ENCODE data around the gene NPHS1.
"Not testable (repeated sequence)": the region's sequence is repeated elsewhere in the genome, so short reads cannot be mapped to it uniquely, and the experiment has no call there.

Gene NPHS1

DNA sequence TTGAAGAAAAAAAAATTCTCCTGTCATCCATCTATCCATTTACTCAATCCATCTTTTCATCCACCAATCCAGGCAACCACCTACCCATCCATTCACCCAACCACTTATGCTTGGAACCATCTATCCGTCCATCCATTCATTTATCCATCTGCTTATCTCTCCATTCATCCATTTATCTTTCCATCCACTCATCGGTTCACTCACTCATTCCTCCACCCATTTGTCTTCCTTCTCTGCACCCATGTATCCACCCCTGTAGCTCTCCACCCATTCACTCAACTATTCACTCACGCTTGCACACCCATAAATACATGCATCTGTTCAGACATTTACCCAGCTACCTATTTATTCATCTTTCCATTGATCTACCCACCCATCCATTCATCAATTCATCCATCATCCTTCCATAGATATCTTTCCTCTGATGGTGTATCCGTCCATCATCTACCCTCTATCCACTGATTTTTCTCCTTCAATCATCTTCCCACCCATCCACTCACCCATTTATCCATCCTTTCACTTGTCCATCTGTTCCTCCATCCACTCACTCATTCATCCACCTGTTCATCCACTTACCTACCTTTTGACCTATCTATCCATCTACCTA lies 9.5 kb downstream of the NPHS1 start (continued):
- TF ChIP-seq, protein P1, sequence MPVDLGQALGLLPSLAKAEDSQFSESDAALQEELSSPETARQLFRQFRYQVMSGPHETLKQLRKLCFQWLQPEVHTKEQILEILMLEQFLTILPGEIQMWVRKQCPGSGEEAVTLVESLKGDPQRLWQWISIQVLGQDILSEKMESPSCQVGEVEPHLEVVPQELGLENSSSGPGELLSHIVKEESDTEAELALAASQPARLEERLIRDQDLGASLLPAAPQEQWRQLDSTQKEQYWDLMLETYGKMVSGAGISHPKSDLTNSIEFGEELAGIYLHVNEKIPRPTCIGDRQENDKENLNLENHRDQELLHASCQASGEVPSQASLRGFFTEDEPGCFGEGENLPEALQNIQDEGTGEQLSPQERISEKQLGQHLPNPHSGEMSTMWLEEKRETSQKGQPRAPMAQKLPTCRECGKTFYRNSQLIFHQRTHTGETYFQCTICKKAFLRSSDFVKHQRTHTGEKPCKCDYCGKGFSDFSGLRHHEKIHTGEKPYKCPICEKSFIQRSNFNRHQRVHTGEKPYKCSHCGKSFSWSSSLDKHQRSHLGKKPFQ (tag by site-specific recombination; IDR thresholded peaks at IDR 0.05), result no peak
- TF ChIP-seq ZNF707 (tag by site-specific recombination; IDR thresholded peaks at IDR 0.05), result no peak
- no peak for TF ChIP-seq ZNF629 (tag by site-specific recombination; IDR thresholded peaks at IDR 0.05)
- TF ChIP-seq, protein P2, sequence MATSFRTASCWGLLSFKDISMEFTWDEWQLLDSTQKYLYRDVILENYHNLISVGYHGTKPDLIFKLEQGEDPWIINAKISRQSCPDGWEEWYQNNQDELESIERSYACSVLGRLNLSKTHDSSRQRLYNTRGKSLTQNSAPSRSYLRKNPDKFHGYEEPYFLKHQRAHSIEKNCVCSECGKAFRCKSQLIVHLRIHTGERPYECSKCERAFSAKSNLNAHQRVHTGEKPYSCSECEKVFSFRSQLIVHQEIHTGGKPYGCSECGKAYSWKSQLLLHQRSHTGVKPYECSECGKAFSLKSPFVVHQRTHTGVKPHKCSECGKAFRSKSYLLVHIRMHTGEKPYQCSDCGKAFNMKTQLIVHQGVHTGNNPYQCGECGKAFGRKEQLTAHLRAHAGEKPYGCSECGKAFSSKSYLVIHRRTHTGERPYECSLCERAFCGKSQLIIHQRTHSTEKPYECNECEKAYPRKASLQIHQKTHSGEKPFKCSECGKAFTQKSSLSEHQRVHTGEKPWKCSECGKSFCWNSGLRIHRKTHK (tag by site-specific recombination; IDR thresholded peaks at IDR 0.05), result no peak
- TF ChIP-seq ZNF366 (tag by site-specific recombination; conservative IDR thresholded peaks at IDR 0.05), result peak; percentile 98
- TF ChIP-seq ZBTB17 (tag by site-specific recombination; IDR thresholded peaks at IDR 0.05), result peak; percentile 91
- TF ChIP-seq, protein P3, sequence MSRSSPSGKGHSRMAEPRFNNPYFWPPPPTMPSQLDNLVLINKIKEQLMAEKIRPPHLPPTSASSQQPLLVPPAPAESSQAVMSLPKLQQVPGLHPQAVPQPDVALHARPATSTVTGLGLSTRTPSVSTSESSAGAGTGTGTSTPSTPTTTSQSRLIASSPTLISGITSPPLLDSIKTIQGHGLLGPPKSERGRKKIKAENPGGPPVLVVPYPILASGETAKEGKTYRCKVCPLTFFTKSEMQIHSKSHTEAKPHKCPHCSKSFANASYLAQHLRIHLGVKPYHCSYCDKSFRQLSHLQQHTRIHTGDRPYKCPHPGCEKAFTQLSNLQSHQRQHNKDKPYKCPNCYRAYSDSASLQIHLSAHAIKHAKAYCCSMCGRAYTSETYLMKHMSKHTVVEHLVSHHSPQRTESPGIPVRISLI (tag by site-specific recombination; IDR thresholded peaks at IDR 0.05), result no peak
- no peak for TF ChIP-seq ZNF76 (tag by site-specific recombination; IDR thresholded peaks at IDR 0.05; ENCODE audit: borderline replicate concordance, low read depth)
- TF ChIP-seq, protein P4, sequence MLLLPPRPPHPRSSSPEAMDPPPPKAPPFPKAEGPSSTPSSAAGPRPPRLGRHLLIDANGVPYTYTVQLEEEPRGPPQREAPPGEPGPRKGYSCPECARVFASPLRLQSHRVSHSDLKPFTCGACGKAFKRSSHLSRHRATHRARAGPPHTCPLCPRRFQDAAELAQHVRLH (tag by site-specific recombination; IDR thresholded peaks at IDR 0.05), result no peak

DNA sequence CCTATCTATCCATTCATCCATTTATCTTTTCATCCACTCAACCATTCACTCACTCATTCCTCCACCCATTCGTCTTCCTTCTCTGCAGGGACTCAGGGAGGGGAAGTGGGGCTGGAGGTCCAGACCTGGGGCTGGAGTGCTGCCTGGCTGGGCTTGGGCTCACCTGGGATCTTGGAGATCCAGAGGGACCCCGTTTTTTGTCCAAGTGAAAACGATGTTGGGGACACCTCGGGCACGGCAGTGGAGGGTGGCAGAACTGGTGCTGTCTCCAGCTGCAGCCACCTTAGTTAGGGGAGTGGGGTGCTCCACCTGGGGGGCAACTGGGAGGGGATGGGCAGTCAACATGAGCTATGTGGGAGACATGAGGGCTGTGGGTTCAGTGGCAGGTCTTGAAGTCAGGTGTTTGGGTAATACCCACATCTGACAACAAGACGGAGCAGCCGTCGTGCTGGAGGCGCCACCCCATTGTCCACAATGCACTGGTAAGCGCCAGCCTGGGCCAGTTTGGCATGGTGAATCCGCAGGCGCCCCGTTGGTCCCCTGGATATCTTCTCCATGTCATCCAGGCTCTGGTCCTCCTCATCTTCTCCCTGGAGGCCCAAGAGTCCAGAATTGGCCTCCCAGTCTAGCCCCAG lies 10.2 kb downstream of the NPHS1 start:
- Histone ChIP-seq H3K4me3 (ENCODE audit: low read depth, low read length) (no peak overlapping the region), H3K4me1 (ENCODE audit: control insufficient read depth, insufficient read depth, low read length) (peaks cover 19% of the 10 kb centered on the region), H3K9me3 (ENCODE audit: control insufficient read depth, insufficient read depth, low read depth, low read length) (no peaks in the 10 kb centered on the region; the same call in none of the 2 replicates), H3K36me3 (ENCODE audit: control insufficient read depth in 2 of 2, insufficient read depth in 1 of 2, low read length in 2 of 2) (no peaks in the 10 kb centered on the region), H3K27ac (ENCODE audit: extremely low read depth, low read depth, low read length) (no peak overlapping the region)
- CTCF ChIA-PET, result interaction anchor here (0.9 kb wide), 1 partner anchor 9 kb away, joined by 4 read pairs; no protein-coding TSS in a partner anchor
- POLR2A ChIA-PET, result no interaction called here
- no peak for TF ChIP-seq ZNF211 (tag by site-specific recombination; IDR thresholded peaks at IDR 0.05; ENCODE audit: low read depth)
- TF ChIP-seq ZNF426 (tag by site-specific recombination; IDR thresholded peaks at IDR 0.05), result no peak
- no peak for TF ChIP-seq ZFP41 (tag by site-specific recombination; IDR thresholded peaks at IDR 0.05; ENCODE audit: borderline replicate concordance)
- TF ChIP-seq ZNF776 (tag by site-specific recombination; IDR thresholded peaks at IDR 0.05; ENCODE audit: borderline replicate concordance), result no peak
- TF ChIP-seq ZNF350 (tag by site-specific recombination; IDR thresholded peaks at IDR 0.05), result no peak
- TF ChIP-seq ZNF133 (tag by site-specific recombination; IDR thresholded peaks at IDR 0.05), result no peak

DNA sequence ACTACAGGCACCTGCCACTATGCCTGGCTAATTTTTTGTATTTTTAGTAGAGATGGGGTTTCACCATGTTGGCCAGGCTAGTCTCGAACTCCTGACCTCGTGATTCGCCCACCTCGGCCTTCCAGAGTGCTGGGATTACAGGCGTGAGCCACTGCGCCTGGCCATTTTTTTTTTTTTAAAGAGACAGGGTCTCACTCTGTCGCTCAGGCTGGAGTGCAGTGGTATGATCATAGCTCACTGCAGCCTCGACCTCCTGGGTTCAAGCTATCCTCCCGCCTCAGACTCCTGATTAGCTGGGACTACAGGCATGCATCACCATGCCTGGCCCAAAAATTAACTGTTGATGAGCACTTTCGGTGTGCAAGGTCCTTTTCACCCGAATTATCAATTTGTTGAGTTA lies 16.2 kb downstream of the NPHS1 start:
- ChIA-PET CTCF (interaction anchor here (0.5 to 1.3 kb wide), 4 partner anchors 17 to 151 kb away, joined by 3 to 4 read pairs (median 4); no protein-coding TSS in a partner anchor), POLR2A (interaction anchor here (0.6 to 2.4 kb wide), 6 partner anchors 9 to 96 kb away, joined by 3 to 7 read pairs (median 4); partner anchors contain the start of gene APLP1)
- TF ChIP-seq, protein P3 (tag by site-specific recombination; IDR thresholded peaks at IDR 0.05), result 0 out of 2 replicates have a peak, but pooled peaks have one; percentile 14
- H3K36me3 ChIP-seq (ENCODE audit: control insufficient read depth in 2 of 2, insufficient read depth in 1 of 2, low read length in 2 of 2); H3K4me1 ChIP-seq (ENCODE audit: control insufficient read depth, insufficient read depth, low read length); H3K27ac ChIP-seq (ENCODE audit: extremely low read depth, low read depth, low read length); H3K9me3 ChIP-seq (ENCODE audit: control insufficient read depth, insufficient read depth, low read depth, low read length); H3K4me3 ChIP-seq (ENCODE audit: low read depth, low read length): not testable (repeated sequence)

Measured in HEK293 (cell line).